GM19043 (cell line): Measurements from ENCODE around the gene SELENOV.

Experiments used
- ATAC-seq: cut with Tn5 transposase; IDR thresholded peaks from one replicate; pipeline ENCODE4 v1.9.1; 2021; ENCODE audit warnings: low read depth; ENCODE audit not compliant: unreplicated experiment

Gene SELENOV

GRCh38 chr19:39555883-39556282 is 40.9 kb downstream of the SELENOV start:
- ATAC-seq = no peak

DNA sequence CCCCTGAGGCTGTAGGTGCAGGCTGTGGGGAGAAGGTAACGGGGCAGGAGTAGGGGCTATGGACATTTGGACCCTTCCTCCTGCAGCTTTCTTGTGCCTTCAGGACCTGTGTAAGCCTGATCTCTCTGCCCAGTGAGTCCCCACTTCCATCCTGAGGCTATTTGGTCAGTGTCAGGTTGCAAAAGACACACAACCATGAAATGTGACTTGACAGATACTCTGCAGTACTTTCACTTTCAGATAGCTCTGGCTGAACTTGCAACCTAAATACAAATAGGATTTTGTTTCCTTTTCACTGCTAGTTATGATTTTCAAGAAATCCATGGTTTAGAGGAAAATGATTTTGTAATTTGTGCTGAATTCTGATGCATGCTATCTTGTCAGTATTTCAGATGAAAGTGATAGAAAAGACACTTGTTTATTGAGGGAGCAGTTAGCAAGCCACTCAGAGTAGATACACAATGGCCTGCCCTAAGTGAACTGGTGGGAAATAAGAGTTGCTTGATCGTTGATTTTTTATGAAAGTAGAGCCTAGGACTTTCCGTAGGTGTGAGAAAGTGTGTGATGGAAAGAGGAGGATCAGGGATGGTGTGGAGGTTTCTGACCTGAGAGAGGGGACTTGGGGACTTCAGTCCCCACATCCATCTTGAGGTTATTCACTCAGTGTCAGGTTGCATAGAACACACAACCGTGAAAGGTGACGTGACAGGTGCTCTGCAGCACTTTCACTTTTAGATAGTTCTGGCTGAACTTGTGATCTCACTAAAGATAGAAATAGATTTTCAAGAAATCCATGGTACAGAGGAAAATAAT is 43.1 kb downstream of the SELENOV start:
- no peak for ATAC-seq

- no peak for ATAC-seq
Observed at GRCh38 chr19:39558624-39559117, 43.7 kb downstream of the SELENOV start.

DNA sequence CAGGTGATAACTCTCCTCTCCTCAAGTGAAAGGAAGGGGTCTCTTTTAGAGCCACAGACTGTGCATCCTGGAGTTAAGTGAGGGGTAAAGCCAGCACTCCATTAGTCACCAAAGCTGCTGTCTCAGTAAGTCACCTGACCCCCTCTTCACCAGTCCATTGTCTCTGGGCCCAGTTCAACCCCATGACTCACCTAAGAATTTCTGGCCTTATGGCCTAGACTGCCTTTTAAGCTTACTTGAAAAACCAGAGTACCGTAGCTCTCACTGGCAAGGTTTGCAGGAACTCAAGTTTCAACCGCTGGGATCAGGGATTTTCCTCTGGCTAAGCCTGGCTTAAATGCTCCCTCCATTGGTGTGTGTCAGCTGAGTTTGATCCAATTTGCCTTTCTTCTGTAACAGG is 48.5 kb downstream of the SELENOV start:
- no peak for ATAC-seq

GRCh38 chr19:39566064-39566463 is 51.1 kb downstream of the SELENOV start:
- no peak for ATAC-seq

GRCh38 chr19:39568604-39569003 is 53.7 kb downstream of the SELENOV start:
- ATAC-seq = no peak
